H9 (cell line): ENCODE measurements around the gene ZSCAN18. TPM values are rescaled to one million over a fixed set of nuclear protein-coding genes. Genes with fewer than 3 reads are reported as not detected.

ENCODE experiments used
- DNase-seq: peaks from one replicate; pipeline ENCODE4 v3.0.0-alpha.2; 2017
- H2AFZ ChIP-seq: one replicate; pipeline ENCODE4 v1.6.1; 2013; ENCODE audit warnings: mild to moderate bottlenecking, low read length, control low read depth, moderate library complexity
- H2AK5ac ChIP-seq: 2 replicates; pipeline ENCODE4 v1.6.1; 2013; ENCODE audit warnings: low read length, control low read depth, mixed read lengths; ENCODE audit not compliant: insufficient read length
- H2BK120ac ChIP-seq: one replicate; pipeline ENCODE4 v1.6.1; 2013; ENCODE audit warnings: low read depth, mild to moderate bottlenecking, low read length, control low read depth, inconsistent platforms; ENCODE audit not compliant: poor library complexity, severe bottlenecking
- H2BK12ac ChIP-seq: 2 replicates; pipeline ENCODE4 v1.6.1; 2013; ENCODE audit warnings: low read length, control low read depth, mixed read lengths, low read depth; ENCODE audit not compliant: insufficient read length
- H2BK15ac ChIP-seq: 2 replicates; pipeline ENCODE4 v1.6.1; 2013; ENCODE audit warnings: low read depth, low read length, control low read depth
- H2BK20ac ChIP-seq: one replicate; pipeline ENCODE4 v1.6.1; 2013; ENCODE audit warnings: low read depth, mild to moderate bottlenecking, low read length, control low read depth, inconsistent platforms; ENCODE audit not compliant: poor library complexity, severe bottlenecking
- H2BK5ac ChIP-seq: 2 replicates; pipeline ENCODE4 v1.6.1; 2013; ENCODE audit warnings: low read length, control low read depth, mixed read lengths; ENCODE audit not compliant: insufficient read length
- H3K14ac ChIP-seq: 2 replicates; pipeline ENCODE4 v1.6.1; 2013; ENCODE audit warnings: low read length, control low read depth; ENCODE audit not compliant: insufficient read depth
- H3K18ac ChIP-seq: 2 replicates; pipeline ENCODE4 v1.6.1; 2013; ENCODE audit warnings: low read depth, mild to moderate bottlenecking, mixed read lengths, low read length, control low read depth; ENCODE audit not compliant: insufficient read length
- H3K23ac ChIP-seq: 2 replicates; pipeline ENCODE4 v1.6.1; 2013; ENCODE audit warnings: low read length, control low read depth, mixed read lengths, low read depth; ENCODE audit not compliant: insufficient read length
- H3K23me2 ChIP-seq: 2 replicates; pipeline ENCODE4 v1.6.1; 2013; ENCODE audit warnings: low read depth, mild to moderate bottlenecking, mixed read lengths, low read length, control low read depth; ENCODE audit not compliant: insufficient read length, poor library complexity, severe bottlenecking
- H3K27ac ChIP-seq: 2 replicates; pipeline ENCODE4 v1.5.1; 2013; ENCODE audit warnings: low read length, control low read depth, mixed read lengths, low read depth; ENCODE audit not compliant: insufficient read length
- H3K27me3 ChIP-seq: 2 replicates; pipeline ENCODE4 v1.6.1; 2013; ENCODE audit warnings: low read length, control low read depth, inconsistent platforms; ENCODE audit not compliant: insufficient read depth
- H3K4ac ChIP-seq: 2 replicates; pipeline ENCODE4 v1.6.1; 2013; ENCODE audit warnings: low read depth, mild to moderate bottlenecking, control low read depth, inconsistent platforms, low read length, moderate library complexity
- H3K4me1 ChIP-seq: 2 replicates; pipeline ENCODE4 v1.6.1; 2013; ENCODE audit warnings: low read length, control low read depth, inconsistent platforms; ENCODE audit not compliant: insufficient read depth
- H3K4me2 ChIP-seq: 2 replicates; pipeline ENCODE4 v1.6.1; 2013; ENCODE audit warnings: low read length, control low read depth, mixed read lengths; ENCODE audit not compliant: insufficient read length, insufficient read depth
- H3K56ac ChIP-seq: 2 replicates; pipeline ENCODE4 v1.6.1; 2013; ENCODE audit warnings: low read depth, mild to moderate bottlenecking, mixed read lengths, low read length, control low read depth; ENCODE audit not compliant: insufficient read length
- H3K79me1 ChIP-seq: 2 replicates; pipeline ENCODE4 v1.6.1; 2013; ENCODE audit warnings: low read depth, mild to moderate bottlenecking, moderate library complexity, low read length, control low read depth, inconsistent platforms; ENCODE audit not compliant: insufficient read depth, poor library complexity, severe bottlenecking
- H3K79me2 ChIP-seq: 2 replicates; pipeline ENCODE4 v1.6.1; 2013; ENCODE audit warnings: low read length, control low read depth, inconsistent platforms; ENCODE audit not compliant: insufficient read depth
- H3K9ac ChIP-seq: 2 replicates; pipeline ENCODE4 v1.6.1; 2013; ENCODE audit warnings: low read length, control low read depth, mixed read lengths; ENCODE audit not compliant: insufficient read length; ENCODE audit errors: extremely low read depth
- H3K9me3 ChIP-seq: one replicate; pipeline ENCODE4 v1.6.1; 2013; ENCODE audit warnings: low read depth, low read length, inconsistent platforms; ENCODE audit not compliant: control insufficient read depth
- H3T11ph ChIP-seq: one replicate; pipeline ENCODE4 v1.6.1; 2013; ENCODE audit warnings: mild to moderate bottlenecking, low read length, control low read depth, inconsistent platforms
- H4K20me1 ChIP-seq: one replicate; pipeline ENCODE4 v1.6.1; 2013; ENCODE audit not compliant: control insufficient read depth, insufficient read length, insufficient read depth
- H4K5ac ChIP-seq: 2 replicates; pipeline ENCODE4 v1.6.1; 2013; ENCODE audit warnings: low read depth, mild to moderate bottlenecking, mixed read lengths, low read length, control low read depth; ENCODE audit not compliant: insufficient read length
- H4K8ac ChIP-seq: replicated peaks from 2 replicates; pipeline ENCODE4 v1.6.1; 2013; ENCODE audit warnings: low read length, control low read depth, mixed read lengths, low read depth; ENCODE audit not compliant: insufficient read length
- H4K91ac ChIP-seq: 2 replicates; pipeline ENCODE4 v1.6.1; 2013; ENCODE audit warnings: low read depth, mild to moderate bottlenecking, moderate library complexity, mixed read lengths, low read length, control low read depth; ENCODE audit not compliant: insufficient read length
- H3K27ac Mint-ChIP-seq, 3 experiments: 2 replicates in 2 of 3; 3 replicates in 1 of 3; pipeline ENCODE4 v1.8.0; 2020 to 2021; ENCODE audit warnings: mixed read lengths in 3 of 3, mild to moderate bottlenecking in 1 of 3, moderate library complexity in 1 of 3
- H3K27me3 Mint-ChIP-seq: 2 replicates; pipeline ENCODE4 v1.8.0; 2021; ENCODE audit warnings: low read depth, mild to moderate bottlenecking, moderate library complexity, mixed read lengths
- H3K36me3 Mint-ChIP-seq, 3 experiments: 2 replicates in 2 of 3; 3 replicates in 1 of 3; pipeline ENCODE4 v1.8.0; 2020 to 2021; ENCODE audit warnings: low read depth in 3 of 3, mixed read lengths in 3 of 3; ENCODE audit not compliant: insufficient read depth in 1 of 3
- H3K4me1 Mint-ChIP-seq, 2 experiments: 2 replicates each; pipeline ENCODE4 v1.8.0; 2020; ENCODE audit warnings: mixed read lengths in 2 of 2
- H3K4me3 Mint-ChIP-seq, 2 experiments: 2 replicates in 1 of 2; 3 replicates in 1 of 2; pipeline ENCODE4 v1.8.0; 2020 to 2021; ENCODE audit warnings: mild to moderate bottlenecking in 2 of 2, mixed read lengths in 2 of 2, moderate library complexity in 1 of 2
- H3K9me3 Mint-ChIP-seq, 2 experiments: 2 replicates in 1 of 2; 3 replicates in 1 of 2; pipeline ENCODE4 v1.8.0; 2020; ENCODE audit warnings: mild to moderate bottlenecking in 2 of 2, mixed read lengths in 2 of 2, moderate library complexity in 1 of 2
- CTCF ChIP-seq: fragments of 200-600 bp; sonication (generic); conservative IDR thresholded peaks from 3 replicates; pipeline ENCODE4 v1.8.0; 2021; ENCODE audit warnings: antibody characterized with exemption, mild to moderate bottlenecking
- WGBS: extraction: QIAGEN DNeasy Blood & Tissue Kit; methylation state at CpG from one replicate; pipeline ENCODE4 v1.1.7; 2013; ENCODE audit warnings: missing lambda C conversion rate, low lambda C conversion rate, mixed read lengths; ENCODE audit not compliant: insufficient read length; ENCODE audit errors: extremely low coverage; 5-methylcytosine and 5-hydroxymethylcytosine counted together
- total RNA-seq: library from RNA; stranded (reverse); gene quantifications from 2 replicates; pipeline ENCODE4 v1.2.1, GENCODE V29; 2021

Gene ZSCAN18
- total RNA-seq, 1 experiment from 2014 or later, result 40.1 TPM

GRCh38 chr19:58085348-58085875 lies 12.6 kb downstream of the ZSCAN18 start:
- Histone ChIP-seq H2AK5ac (no peak overlapping the region), H3K79me2 (no peaks in the 10 kb centered on the region), H4K91ac (no peak overlapping the region), H3K79me1 (peaks cover 2% of the 10 kb centered on the region), H2BK12ac (no peak overlapping the region), H3K4me2 (no peak overlapping the region), H3K27ac (no peak overlapping the region), H2BK5ac (no peak overlapping the region), H3K14ac (no peak overlapping the region), H3T11ph (no peak overlapping the region), H3K56ac (no peak overlapping the region), H3K4ac (no peak overlapping the region), H3K18ac (no peak overlapping the region), H2BK15ac (no peak overlapping the region; the same call in 1 of the 2 replicates), H2BK120ac (no peak overlapping the region), H2AFZ (no peak overlapping the region), H3K9me3 (no peaks in the 10 kb centered on the region), H3K9ac (no peak overlapping the region), H4K5ac (no peak overlapping the region), H3K4me1 (no peaks in the 10 kb centered on the region), H4K8ac (no peak overlapping the region), H3K27me3 (no peaks in the 10 kb centered on the region), H4K20me1 (no peaks in the 10 kb centered on the region), H3K23ac (no peak overlapping the region), H3K23me2 (peaks cover 3% of the 10 kb centered on the region), H2BK20ac (no peak overlapping the region)
- Mint-ChIP-seq H3K4me3 (no peak overlapping the region), H3K27me3 (peaks cover under 1% of the 10 kb centered on the region; the same call in 1 of the 2 replicates), H3K9me3 (peaks cover 24 to 26% of the 10 kb centered on the region in 2 experiments), H3K4me1 (no peaks in the 10 kb centered on the region), H3K27ac (no peak overlapping the region), H3K36me3 (peaks cover 42 to 47% (median 45%) of the 10 kb centered on the region in 3 experiments)
- WGBS, result no CpG with 5 or more reads among the region's 29 CpGs
- no peak for DNase-seq
- TF ChIP-seq CTCF, result no peak
